ENCODE measurements around the gene COLEC12.

COLEC12 gene

GRCh38 chr18:386994-387393, 113.5 kb downstream of the COLEC12 start:
- no peak for TF ChIP-seq SNAI2 (CRISPR knock-in tag; IDR thresholded peaks at IDR 0.05)
- no peak for TF ChIP-seq GLIS3 (CRISPR knock-in tag; IDR thresholded peaks at IDR 0.05)
- no peak for TF ChIP-seq PPARA (CRISPR knock-in tag; IDR thresholded peaks at IDR 0.05; ENCODE audit: borderline replicate concordance)
- TF ChIP-seq BACH2 (CRISPR knock-in tag; IDR thresholded peaks at IDR 0.05; ENCODE audit: borderline replicate concordance): no peak
- no peak for TF ChIP-seq PATZ1 (CRISPR knock-in tag; IDR thresholded peaks at IDR 0.05; ENCODE audit: borderline replicate concordance)
- ATAC-seq: no peak

DNA sequence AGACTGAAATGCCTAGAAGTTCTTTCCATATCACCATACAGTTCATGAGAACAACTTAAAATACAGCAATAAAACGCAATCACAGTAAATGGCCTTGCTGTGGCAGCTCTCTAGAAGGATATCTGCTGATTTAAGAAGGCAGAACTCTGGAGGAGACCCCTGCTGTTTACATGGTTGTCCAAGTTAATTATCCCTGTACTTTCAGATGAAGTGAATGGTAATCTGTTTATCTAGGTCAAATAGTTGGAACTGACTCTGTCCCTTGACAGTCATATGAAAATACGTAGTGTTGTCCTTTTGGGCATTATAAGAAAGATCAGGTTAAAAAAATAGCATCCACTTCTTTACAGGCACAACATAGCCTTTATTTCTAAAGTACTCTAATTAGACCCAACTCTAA, 115.6 kb downstream of the COLEC12 start:
- no peak for ATAC-seq
- TF ChIP-seq ZFP3 (CRISPR knock-in tag; IDR thresholded peaks at IDR 0.05) (no peak), RARB (CRISPR knock-in tag; IDR thresholded peaks at IDR 0.05) (no peak), CSDC2 (CRISPR knock-in tag; IDR thresholded peaks at IDR 0.05) (no peak), SNAI2 (CRISPR knock-in tag; IDR thresholded peaks at IDR 0.05) (no peak), ZNF8 (CRISPR knock-in tag; IDR thresholded peaks at IDR 0.05) (no peak), PPARA (CRISPR knock-in tag; IDR thresholded peaks at IDR 0.05; ENCODE audit: borderline replicate concordance) (no peak), OSR1 (CRISPR knock-in tag; IDR thresholded peaks at IDR 0.05) (no peak), TSHZ2 (CRISPR knock-in tag; IDR thresholded peaks at IDR 0.05) (no peak), ZNF70 (CRISPR knock-in tag; IDR thresholded peaks at IDR 0.05) (no peak), BACH2 (CRISPR knock-in tag; IDR thresholded peaks at IDR 0.05; ENCODE audit: borderline replicate concordance) (no peak), ESRRG (CRISPR knock-in tag; IDR thresholded peaks at IDR 0.05) (no peak)
- TF ChIP-seq, protein P1, sequence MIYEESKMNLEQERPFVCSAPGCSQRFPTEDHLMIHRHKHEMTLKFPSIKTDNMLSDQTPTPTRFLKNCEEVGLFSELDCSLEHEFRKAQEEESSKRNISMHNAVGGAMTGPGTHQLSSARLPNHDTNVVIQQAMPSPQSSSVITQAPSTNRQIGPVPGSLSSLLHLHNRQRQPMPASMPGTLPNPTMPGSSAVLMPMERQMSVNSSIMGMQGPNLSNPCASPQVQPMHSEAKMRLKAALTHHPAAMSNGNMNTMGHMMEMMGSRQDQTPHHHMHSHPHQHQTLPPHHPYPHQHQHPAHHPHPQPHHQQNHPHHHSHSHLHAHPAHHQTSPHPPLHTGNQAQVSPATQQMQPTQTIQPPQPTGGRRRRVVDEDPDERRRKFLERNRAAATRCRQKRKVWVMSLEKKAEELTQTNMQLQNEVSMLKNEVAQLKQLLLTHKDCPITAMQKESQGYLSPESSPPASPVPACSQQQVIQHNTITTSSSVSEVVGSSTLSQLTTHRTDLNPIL (CRISPR knock-in tag; IDR thresholded peaks at IDR 0.05; ENCODE audit: low read depth): no peak
- TF ChIP-seq, protein P2, sequence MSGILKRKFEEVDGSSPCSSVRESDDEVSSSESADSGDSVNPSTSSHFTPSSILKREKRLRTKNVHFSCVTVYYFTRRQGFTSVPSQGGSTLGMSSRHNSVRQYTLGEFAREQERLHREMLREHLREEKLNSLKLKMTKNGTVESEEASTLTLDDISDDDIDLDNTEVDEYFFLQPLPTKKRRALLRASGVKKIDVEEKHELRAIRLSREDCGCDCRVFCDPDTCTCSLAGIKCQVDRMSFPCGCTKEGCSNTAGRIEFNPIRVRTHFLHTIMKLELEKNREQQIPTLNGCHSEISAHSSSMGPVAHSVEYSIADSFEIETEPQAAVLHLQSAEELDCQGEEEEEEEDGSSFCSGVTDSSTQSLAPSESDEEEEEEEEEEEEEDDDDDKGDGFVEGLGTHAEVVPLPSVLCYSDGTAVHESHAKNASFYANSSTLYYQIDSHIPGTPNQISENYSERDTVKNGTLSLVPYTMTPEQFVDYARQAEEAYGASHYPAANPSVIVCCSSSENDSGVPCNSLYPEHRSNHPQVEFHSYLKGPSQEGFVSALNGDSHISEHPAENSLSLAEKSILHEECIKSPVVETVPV (CRISPR knock-in tag; IDR thresholded peaks at IDR 0.05): no peak

- TF ChIP-seq GLIS3 (CRISPR knock-in tag; IDR thresholded peaks at IDR 0.05) (no peak), POU6F1 (CRISPR knock-in tag; IDR thresholded peaks at IDR 0.05; ENCODE audit: borderline replicate concordance, low read depth) (no peak), RARB (CRISPR knock-in tag; IDR thresholded peaks at IDR 0.05) (no peak), PPARA (CRISPR knock-in tag; IDR thresholded peaks at IDR 0.05; ENCODE audit: borderline replicate concordance) (no peak), ESRRG (CRISPR knock-in tag; IDR thresholded peaks at IDR 0.05) (no peak), PATZ1 (CRISPR knock-in tag; IDR thresholded peaks at IDR 0.05; ENCODE audit: borderline replicate concordance) (no peak), SNAI2 (CRISPR knock-in tag; IDR thresholded peaks at IDR 0.05) (no peak), ZFP3 (CRISPR knock-in tag; IDR thresholded peaks at IDR 0.05) (no peak), ZNF8 (CRISPR knock-in tag; IDR thresholded peaks at IDR 0.05) (no peak), BACH2 (CRISPR knock-in tag; IDR thresholded peaks at IDR 0.05; ENCODE audit: borderline replicate concordance) (no peak), CSDC2 (CRISPR knock-in tag; IDR thresholded peaks at IDR 0.05) (no peak), OSR1 (CRISPR knock-in tag; IDR thresholded peaks at IDR 0.05) (no peak), ZFP30 (CRISPR knock-in tag; IDR thresholded peaks at IDR 0.05) (no peak)
- TF ChIP-seq, protein P1 (CRISPR knock-in tag; IDR thresholded peaks at IDR 0.05; ENCODE audit: low read depth): no peak
- no peak for ATAC-seq
These were observed 117.4 kb downstream of the COLEC12 start for GRCh38 chr18:383135-383534.

All from SK-N-SH treated with all-trans-retinoic acid at 6 μM for 48 hours (cell line).